ENCODE data around the gene CCSER1.
"Not testable (repeated sequence)": the region's sequence is repeated elsewhere in the genome, so short reads cannot be mapped to it uniquely, and the experiment has no call there.

Gene CCSER1

GRCh38 chr4:90705501-90705900 lies 578.3 kb downstream of the CCSER1 start:
- not testable (repeated sequence) for H3K27ac Mint-ChIP-seq; H3K4me3 Mint-ChIP-seq; ATAC-seq (replicated peaks); H3K36me3 Mint-ChIP-seq (ENCODE audit: insufficient read depth); H3K27me3 Mint-ChIP-seq; DNase-seq; H3K4me1 Mint-ChIP-seq (ENCODE audit: low read depth in 2 of 2)
- H3K9me3 Mint-ChIP-seq, result peaks cover 6 to 13% of the 10 kb centered on the region in 2 donors

- ATAC-seq (replicated peaks) (no peak), DNase-seq (no peak)
- Mint-ChIP-seq H3K4me1 (ENCODE audit: low read depth in 2 of 2) (no peaks in the 10 kb centered on the region), H3K36me3 (ENCODE audit: insufficient read depth) (no peaks in the 10 kb centered on the region), H3K27me3 (no peaks in the 10 kb centered on the region), H3K4me3 (no peak overlapping the region), H3K27ac (no peak overlapping the region), H3K9me3 (peaks cover 4 to 7% of the 10 kb centered on the region in 2 donors)
Measured at GRCh38 chr4:90715242-90715641, 588.0 kb downstream of the CCSER1 start.

GRCh38 chr4:90718931-90719330 lies 591.7 kb downstream of the CCSER1 start:
- H3K27me3 Mint-ChIP-seq, result no peaks in the 10 kb centered on the region

DNA sequence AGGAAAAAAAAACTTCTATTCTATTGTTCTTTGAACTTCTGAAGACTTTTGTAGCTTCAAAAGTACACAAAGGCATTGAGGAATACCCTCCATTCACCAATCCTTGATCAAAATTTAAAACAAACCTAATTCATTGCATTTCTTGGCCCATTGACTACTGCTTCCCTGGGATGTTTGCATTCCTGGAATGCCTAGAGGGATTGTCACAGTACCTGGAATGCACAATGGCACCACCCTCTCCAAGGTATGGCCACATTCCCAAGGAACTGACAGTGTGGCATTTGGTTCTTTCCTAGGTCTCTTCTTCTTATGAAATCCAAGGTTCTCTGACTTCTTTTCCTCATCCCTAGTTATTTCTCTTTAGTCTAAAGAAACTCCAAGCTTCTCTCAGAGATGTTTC lies 600.7 kb downstream of the CCSER1 start:
- Mint-ChIP-seq H3K4me1 (ENCODE audit: low read depth in 2 of 2) (no peaks in the 10 kb centered on the region), H3K9me3 (peaks cover 0 to 8% of the 10 kb centered on the region in 2 donors), H3K4me3 (no peak overlapping the region), H3K27ac (no peak overlapping the region), H3K27me3 (no peaks in the 10 kb centered on the region), H3K36me3 (ENCODE audit: insufficient read depth) (no peaks in the 10 kb centered on the region)
- ATAC-seq (replicated peaks) (no peak), DNase-seq (no peak)

More at GRCh38 chr4:90718931-90719330, 591.7 kb downstream of the CCSER1 start:
- DNase-seq, result no peak
- Mint-ChIP-seq H3K9me3 (peaks cover 0 to 2% of the 10 kb centered on the region in 2 donors), H3K4me3 (no peak overlapping the region), H3K36me3 (ENCODE audit: insufficient read depth) (no peaks in the 10 kb centered on the region), H3K27ac (no peak overlapping the region), H3K4me1 (ENCODE audit: low read depth in 2 of 2) (no peaks in the 10 kb centered on the region)
- ATAC-seq (replicated peaks), result no peak

DNA sequence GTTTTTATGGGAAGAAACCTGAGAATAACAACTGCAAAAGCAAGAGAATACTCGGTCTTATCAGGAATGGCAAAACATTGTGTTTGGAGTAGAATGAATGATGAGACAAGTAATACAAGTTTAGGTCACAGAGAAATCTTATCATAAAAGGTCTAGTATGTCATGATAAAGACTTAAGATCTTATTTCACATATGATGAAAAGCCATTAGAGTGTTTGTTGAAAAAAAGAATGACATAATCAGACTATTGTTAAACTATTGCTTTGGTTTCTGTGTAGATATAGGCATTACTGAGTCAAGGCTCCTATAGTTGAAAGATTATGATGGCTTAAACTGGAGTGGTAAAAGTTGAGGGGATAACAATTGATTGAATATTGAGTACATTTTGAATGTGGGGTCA lies 603.6 kb downstream of the CCSER1 start:
- no peaks in the 10 kb centered on the region for H3K4me1 Mint-ChIP-seq (ENCODE audit: low read depth in 2 of 2)
- H3K27ac Mint-ChIP-seq, result no peak overlapping the region
- no peak overlapping the region for H3K4me3 Mint-ChIP-seq
- H3K36me3 Mint-ChIP-seq (ENCODE audit: insufficient read depth), result no peaks in the 10 kb centered on the region
- ATAC-seq (replicated peaks) (no peak), DNase-seq (no peak)
- no peaks in the 10 kb centered on the region for H3K27me3 Mint-ChIP-seq
- H3K9me3 Mint-ChIP-seq, result peaks cover 0 to 11% of the 10 kb centered on the region in 2 donors

- H3K4me1 Mint-ChIP-seq (ENCODE audit: low read depth in 2 of 2), result no peaks in the 10 kb centered on the region
- ATAC-seq (replicated peaks) (no peak), DNase-seq (no peak)
- H3K36me3 Mint-ChIP-seq (ENCODE audit: insufficient read depth), result no peaks in the 10 kb centered on the region
- H3K9me3 Mint-ChIP-seq, result peaks cover 9 to 17% of the 10 kb centered on the region in 2 donors
- no peaks in the 10 kb centered on the region for H3K27me3 Mint-ChIP-seq
- H3K27ac Mint-ChIP-seq, result no peak overlapping the region
- H3K4me3 Mint-ChIP-seq, result no peak overlapping the region
Measured at GRCh38 chr4:90733211-90733610, 606.0 kb downstream of the CCSER1 start.

DNA sequence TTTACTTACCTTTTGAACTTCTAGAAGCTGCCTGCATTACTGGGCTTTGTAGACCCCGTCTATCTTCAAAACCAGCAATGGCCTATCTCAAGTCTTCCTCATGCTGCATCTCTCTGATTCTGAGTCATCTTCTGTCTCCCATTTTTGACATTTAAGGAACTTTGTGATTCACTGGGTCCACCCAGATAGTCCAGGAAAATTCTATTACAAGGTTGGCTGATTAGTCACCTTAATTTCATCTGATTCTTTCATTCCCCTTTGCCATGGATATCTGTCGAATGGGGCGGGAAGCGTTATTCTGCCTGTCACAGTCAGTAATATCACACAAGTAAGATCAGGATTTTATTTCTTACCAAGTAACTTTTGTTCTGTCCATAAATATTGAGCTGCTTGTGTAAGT lies 618.0 kb downstream of the CCSER1 start:
- H3K4me3 Mint-ChIP-seq, result no peak overlapping the region
- H3K9me3 Mint-ChIP-seq, result peaks cover 2 to 7% of the 10 kb centered on the region in 2 donors
- DNase-seq (no peak), ATAC-seq (replicated peaks) (no peak)
- H3K36me3 Mint-ChIP-seq (ENCODE audit: insufficient read depth), result no peaks in the 10 kb centered on the region
- H3K4me1 Mint-ChIP-seq (ENCODE audit: low read depth in 2 of 2), result no peaks in the 10 kb centered on the region
- H3K27me3 Mint-ChIP-seq, result no peaks in the 10 kb centered on the region
- no peak overlapping the region for H3K27ac Mint-ChIP-seq

GRCh38 chr4:90753068-90753467 lies 625.9 kb downstream of the CCSER1 start:
- Mint-ChIP-seq H3K27ac (no peak overlapping the region), H3K4me1 (ENCODE audit: low read depth in 2 of 2) (no peaks in the 10 kb centered on the region), H3K36me3 (ENCODE audit: insufficient read depth) (no peaks in the 10 kb centered on the region), H3K4me3 (no peak overlapping the region), H3K27me3 (no peaks in the 10 kb centered on the region), H3K9me3 (peaks cover 0 to 7% of the 10 kb centered on the region in 2 donors)
- ATAC-seq (replicated peaks) (no peak), DNase-seq (no peak)

GRCh38 chr4:90757534-90758060 lies 630.4 kb downstream of the CCSER1 start:
- H3K9me3 Mint-ChIP-seq, result peaks cover 3 to 13% of the 10 kb centered on the region in 2 donors
- H3K4me3 Mint-ChIP-seq, result no peak overlapping the region
- no peaks in the 10 kb centered on the region for H3K36me3 Mint-ChIP-seq (ENCODE audit: insufficient read depth)
- no peak overlapping the region for H3K27ac Mint-ChIP-seq
- no peaks in the 10 kb centered on the region for H3K27me3 Mint-ChIP-seq
- DNase-seq, result no peak
- no peaks in the 10 kb centered on the region for H3K4me1 Mint-ChIP-seq (ENCODE audit: low read depth in 2 of 2)
- no peak for ATAC-seq (replicated peaks)

GRCh38 chr4:90760059-90760458 lies 632.9 kb downstream of the CCSER1 start:
- no peak overlapping the region for H3K4me3 Mint-ChIP-seq
- no peaks in the 10 kb centered on the region for H3K4me1 Mint-ChIP-seq (ENCODE audit: low read depth in 2 of 2)
- no peak for ATAC-seq (replicated peaks)
- H3K36me3 Mint-ChIP-seq (ENCODE audit: insufficient read depth), result no peaks in the 10 kb centered on the region
- no peak overlapping the region for H3K27ac Mint-ChIP-seq
- peaks cover 7 to 18% of the 10 kb centered on the region in 2 donors for H3K9me3 Mint-ChIP-seq
- no peaks in the 10 kb centered on the region for H3K27me3 Mint-ChIP-seq
- DNase-seq, result no peak

DNA sequence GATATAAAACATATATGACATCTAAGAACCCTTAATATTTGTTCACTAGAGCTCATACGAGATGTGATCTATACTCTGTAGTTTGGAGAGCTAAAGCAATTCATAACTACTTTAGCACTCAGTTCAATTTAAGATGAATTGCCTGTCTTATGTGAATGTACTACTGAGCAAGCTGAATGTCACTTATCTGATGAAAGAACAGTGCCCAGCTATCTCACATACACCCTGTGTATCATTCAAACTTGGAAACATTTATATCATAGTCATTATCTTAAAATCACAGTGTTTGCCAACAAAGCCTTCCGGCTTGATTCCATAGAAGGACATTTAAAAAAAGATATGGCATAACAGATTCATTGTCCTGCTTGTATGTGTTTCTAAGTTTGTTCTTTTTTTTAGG lies 639.6 kb downstream of the CCSER1 start:
- H3K36me3 Mint-ChIP-seq (ENCODE audit: insufficient read depth), result peaks cover 3% of the 10 kb centered on the region
- H3K9me3 Mint-ChIP-seq, result peaks cover 13 to 18% of the 10 kb centered on the region in 2 donors
- no peaks in the 10 kb centered on the region for H3K27me3 Mint-ChIP-seq
- H3K4me3 Mint-ChIP-seq, result no peak overlapping the region
- no peak for ATAC-seq (replicated peaks)
- no peaks in the 10 kb centered on the region for H3K4me1 Mint-ChIP-seq (ENCODE audit: low read depth in 2 of 2)
- no peak for DNase-seq
- no peak overlapping the region for H3K27ac Mint-ChIP-seq

DNA sequence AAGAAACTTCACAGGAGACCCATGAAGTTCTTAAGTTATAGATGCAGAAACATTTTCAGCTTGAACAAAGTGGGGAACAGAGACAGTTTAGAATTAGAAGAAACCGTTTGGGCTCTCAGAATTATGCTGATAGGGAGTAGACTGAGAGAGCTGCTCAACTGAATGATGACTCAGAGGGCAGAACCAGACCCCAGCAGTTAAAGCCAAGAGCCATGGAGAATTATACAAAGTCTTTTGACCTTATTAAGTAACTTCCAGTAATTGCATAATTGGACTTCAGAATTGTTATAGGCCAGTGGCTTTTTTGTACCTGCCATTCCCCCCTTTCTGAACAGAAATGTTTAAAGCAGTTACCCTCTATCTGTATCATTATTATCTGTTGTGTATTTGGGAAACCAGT lies 642.1 kb downstream of the CCSER1 start:
- peaks cover 3% of the 10 kb centered on the region for H3K36me3 Mint-ChIP-seq (ENCODE audit: insufficient read depth)
- H3K4me1 Mint-ChIP-seq (ENCODE audit: low read depth in 2 of 2), result no peaks in the 10 kb centered on the region
- DNase-seq (no peak), ATAC-seq (replicated peaks) (no peak)
- H3K27ac Mint-ChIP-seq, result no peak overlapping the region
- peaks cover under 1 to 6% of the 10 kb centered on the region in 2 donors for H3K9me3 Mint-ChIP-seq
- no peak overlapping the region for H3K4me3 Mint-ChIP-seq
- no peaks in the 10 kb centered on the region for H3K27me3 Mint-ChIP-seq

DNA sequence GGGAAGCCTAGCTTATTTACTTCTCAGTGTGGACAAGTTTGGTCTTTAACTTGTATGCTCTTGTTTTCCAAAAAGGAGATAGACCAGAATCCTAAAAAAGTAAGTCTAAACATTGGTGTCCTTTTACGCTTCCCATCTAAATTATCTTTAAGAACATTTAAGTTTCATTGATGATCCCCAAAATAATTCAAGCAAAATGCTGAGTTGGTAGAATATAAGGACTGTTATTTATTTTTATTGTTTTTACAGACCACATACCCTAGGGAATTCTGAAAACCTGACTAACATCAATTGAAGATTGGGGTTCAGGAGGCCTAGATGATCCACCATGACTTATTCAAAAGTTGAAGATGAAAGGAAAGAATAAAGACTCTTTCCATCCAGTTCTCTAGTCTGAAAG lies 653.0 kb downstream of the CCSER1 start:
- no peak overlapping the region for H3K4me3 Mint-ChIP-seq
- no peaks in the 10 kb centered on the region for H3K36me3 Mint-ChIP-seq (ENCODE audit: insufficient read depth)
- no peak for DNase-seq
- H3K9me3 Mint-ChIP-seq, result peaks cover 7% of the 10 kb centered on the region in 2 donors
- no peaks in the 10 kb centered on the region for H3K4me1 Mint-ChIP-seq (ENCODE audit: low read depth in 2 of 2)
- no peak for ATAC-seq (replicated peaks)
- no peak overlapping the region for H3K27ac Mint-ChIP-seq
- no peaks in the 10 kb centered on the region for H3K27me3 Mint-ChIP-seq

GRCh38 chr4:90786602-90787001 lies 659.4 kb downstream of the CCSER1 start:
- Mint-ChIP-seq H3K27ac (no peak overlapping the region), H3K27me3 (no peaks in the 10 kb centered on the region), H3K4me3 (no peak overlapping the region), H3K9me3 (peaks cover 9 to 16% of the 10 kb centered on the region in 2 donors), H3K36me3 (ENCODE audit: insufficient read depth) (no peaks in the 10 kb centered on the region), H3K4me1 (ENCODE audit: low read depth in 2 of 2) (no peaks in the 10 kb centered on the region)
- DNase-seq (no peak), ATAC-seq (replicated peaks) (no peak)

DNA sequence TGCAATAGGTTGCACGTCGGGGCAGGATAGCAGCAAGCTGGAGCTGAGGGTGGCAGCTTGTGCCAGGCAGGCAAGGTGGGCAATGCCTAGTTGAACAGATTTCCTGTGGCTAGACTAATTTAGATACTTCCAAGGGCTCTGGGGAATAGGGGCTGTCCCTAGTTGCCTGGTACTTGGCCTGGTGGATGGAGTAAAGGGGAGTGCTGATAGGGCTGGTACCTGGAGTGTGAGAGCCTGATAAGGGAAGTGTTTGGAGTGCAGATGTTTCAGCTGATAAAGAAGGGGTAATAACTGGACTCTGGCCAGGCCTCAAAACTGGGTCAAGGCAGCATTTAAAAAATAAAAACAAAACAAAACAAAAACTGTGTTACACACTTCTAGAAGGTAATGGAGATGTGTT lies 665.5 kb downstream of the CCSER1 start:
- H3K27me3 Mint-ChIP-seq, result no peaks in the 10 kb centered on the region
- no peak overlapping the region for H3K27ac Mint-ChIP-seq
- no peaks in the 10 kb centered on the region for H3K4me1 Mint-ChIP-seq (ENCODE audit: low read depth in 2 of 2)
- no peaks in the 10 kb centered on the region for H3K36me3 Mint-ChIP-seq (ENCODE audit: insufficient read depth)
- no peak for ATAC-seq (replicated peaks)
- no peak for DNase-seq
- H3K4me3 Mint-ChIP-seq, result no peak overlapping the region
- H3K9me3 Mint-ChIP-seq, result peaks cover 11 to 22% of the 10 kb centered on the region in 2 donors

Measured in effector memory CD8-positive, alpha-beta T cell (primary cell).